Measurements from ENCODE around the gene TRIP11.
"Not testable (repeated sequence)": the region's sequence is repeated elsewhere in the genome, so short reads cannot be mapped to it uniquely, and the experiment has no call there.

GRCh38 chr14:92045904-92046303, 6.0 kb upstream of the TRIP11 start:
- TF ChIP-seq CTCF (IDR thresholded peaks at IDR 0.05; ENCODE audit: low read length); EZH2 (optimal IDR thresholded peaks at IDR 0.05; ENCODE audit: low read depth, low read length); EZH2phosphoT487 (IDR thresholded peaks at IDR 0.05; ENCODE audit: low read length): not testable (repeated sequence)

Measured in MM.1S (cell line).